ENCODE data around the gene TNXB. TPM values are rescaled to one million over a fixed set of nuclear protein-coding genes. Genes with fewer than 3 reads are reported as not detected.
A peak's percentile ranks its signal among the peaks of the same experiment; 100 is the strongest.

Gene TNXB
- total RNA-seq, 2 donors from 2014 or later = 138 to 210 TPM

GRCh38 chr6:32127409-32127716 lies 18.2 kb upstream of the TNXB start:
- no peaks in the 10 kb centered on the region for H3K27me3 ChIP-seq
- peak overlapping the region; percentile 86 to 90 for H3K27ac ChIP-seq
- peak overlapping the region; percentile 71 to 99 for H3K4me3 ChIP-seq
- no peak for DNase-seq (ENCODE audit: low spot score)
- H3K9me3 ChIP-seq = no peaks in the 10 kb centered on the region
- peaks cover 0 to 30% of the 10 kb centered on the region in 2 donors for H3K4me1 ChIP-seq
- H3K36me3 ChIP-seq = peaks cover 32% of the 10 kb centered on the region
- no peak for TF ChIP-seq CTCF (IDR thresholded peaks at IDR 0.05)

GRCh38 chr6:32126880-32127279 lies 17.7 kb upstream of the TNXB start:
- peak overlapping the region in 1 of 2 donors; percentile 90 for H3K27ac ChIP-seq
- peaks cover 37% of the 10 kb centered on the region for H3K36me3 ChIP-seq
- H3K4me3 ChIP-seq = peak overlapping the region in 1 of 2 donors; percentile 71
- H3K27me3 ChIP-seq = no peaks in the 10 kb centered on the region
- H3K9me3 ChIP-seq = no peaks in the 10 kb centered on the region
- peaks cover 0 to 30% of the 10 kb centered on the region in 2 donors for H3K4me1 ChIP-seq
- no peak for DNase-seq (ENCODE audit: low spot score)
- no peak for TF ChIP-seq CTCF (IDR thresholded peaks at IDR 0.05)

GRCh38 chr6:32123681-32124080 lies 14.5 kb upstream of the TNXB start:
- Histone ChIP-seq H3K27ac (no peak overlapping the region), H3K4me1 (peaks cover 0 to 26% of the 10 kb centered on the region in 2 donors), H3K4me3 (no peak overlapping the region), H3K9me3 (no peaks in the 10 kb centered on the region), H3K36me3 (peaks cover 61% of the 10 kb centered on the region), H3K27me3 (no peaks in the 10 kb centered on the region)
- DNase-seq (ENCODE audit: low spot score) = no peak
- TF ChIP-seq CTCF (IDR thresholded peaks at IDR 0.05) = no peak

- peaks cover 0 to 7% of the 10 kb centered on the region in 2 donors for H3K4me1 ChIP-seq
- H3K27ac ChIP-seq = no peak overlapping the region
- DNase-seq (ENCODE audit: low spot score) = no peak
- no peak overlapping the region for H3K4me3 ChIP-seq
- no peaks in the 10 kb centered on the region for H3K9me3 ChIP-seq
- peaks cover 84% of the 10 kb centered on the region for H3K36me3 ChIP-seq
- TF ChIP-seq CTCF (IDR thresholded peaks at IDR 0.05) = no peak
- no peaks in the 10 kb centered on the region for H3K27me3 ChIP-seq
These were observed 11.5 kb upstream of the TNXB start for GRCh38 chr6:32120573-32121059.

GRCh38 chr6:32118782-32119628 lies 9.9 kb upstream of the TNXB start:
- Histone ChIP-seq H3K9me3 (no peaks in the 10 kb centered on the region), H3K4me1 (peaks cover 0 to 20% of the 10 kb centered on the region in 2 donors), H3K36me3 (peaks cover 68% of the 10 kb centered on the region), H3K27me3 (no peaks in the 10 kb centered on the region), H3K4me3 (no peak overlapping the region), H3K27ac (peak overlapping the region in 1 of 2 donors; percentile 10)
- TF ChIP-seq CTCF (IDR thresholded peaks at IDR 0.05) = peak; percentile 81 to 94
- DNase-seq (ENCODE audit: low spot score) = peak; percentile 91
